Stomach (tissue), 9 donors: Measurements from ENCODE around the gene GLB1L2. TPM values are rescaled to one million over a fixed set of nuclear protein-coding genes. Genes with fewer than 3 reads are reported as not detected.
A peak's percentile ranks its signal among the peaks of the same experiment; 100 is the strongest.

ENCODE experiments used
- DNase-seq, 2 donors: peaks; one replicate each; pipeline versions ENCODE4 v3.0.0 to v3.0.0-alpha.2; 2013 to 2019
- H3K27ac ChIP-seq, 5 donors: fragments of 200-600 bp in 4 of 5; sonication (generic) in 4 of 5; one replicate each; pipeline ENCODE4 v1.5.1; 2013 to 2019; ENCODE audit warnings: mild to moderate bottlenecking in 1 of 5, moderate library complexity in 1 of 5
- H3K27me3 ChIP-seq, 3 donors: fragments of 200-600 bp; sonication (generic); one replicate each; pipeline ENCODE4 v1.5.1; 2017 to 2019; ENCODE audit warnings: mixed run types in 1 of 3
- H3K36me3 ChIP-seq, 4 donors: fragments of 200-600 bp; sonication (generic); 1 replicate in 3 of 4; 2 replicates in 1 of 4; pipeline ENCODE4 v1.5.1; 2016 to 2019
- H3K4me1 ChIP-seq, 4 donors: fragments of 200-600 bp; sonication (generic); one replicate each; pipeline ENCODE4 v1.5.1; 2016 to 2019
- H3K4me3 ChIP-seq, 4 donors: fragments of 200-600 bp; sonication (generic) in 3 of 4; one replicate each; pipeline ENCODE4 v1.5.1; 2016 to 2019; ENCODE audit warnings: mild to moderate bottlenecking in 1 of 4
- H3K9me3 ChIP-seq, 4 donors: fragments of 200-600 bp; sonication (generic); one replicate each; pipeline ENCODE4 v1.5.1; 2016 to 2019
- CTCF ChIP-seq, 7 experiments: fragments of 450-650 bp in 4 of 7; fragments of 200-600 bp in 3 of 7; sonication (generic) in 3 of 7; IDR thresholded peaks; one replicate each; pipeline ENCODE4 v1.5.1; 2016 to 2019; ENCODE audit warnings: antibody characterized with exemption in 7 of 7, control low read depth in 2 of 7, mild to moderate bottlenecking in 1 of 7
- EP300 ChIP-seq: sonication (generic); formaldehyde crosslinking; IDR thresholded peaks from one replicate; pipeline ENCODE4 v1.6.1; 2017; ENCODE audit warnings: antibody characterized with exemption
- POLR2A ChIP-seq, 4 donors: fragments of 450-650 bp; IDR thresholded peaks; one replicate each; pipeline ENCODE4 v1.6.1; 2016; ENCODE audit warnings: antibody characterized with exemption in 4 of 4, control low read depth in 2 of 4, mild to moderate bottlenecking in 1 of 4, moderate library complexity in 1 of 4
- POLR2AphosphoS5 ChIP-seq, 3 donors: sonication (generic); formaldehyde crosslinking; IDR thresholded peaks; one replicate each; pipeline ENCODE4 v1.6.1; 2016; ENCODE audit warnings: antibody characterized with exemption in 3 of 3
- WGBS, 5 donors: extraction: QIAGEN DNeasy Blood & Tissue Kit in 3 of 5; methylation state at CpG; one replicate each; pipeline versions ENCODE4 v1.1.5 to v1.1.7; 2013 to 2018; 5-methylcytosine and 5-hydroxymethylcytosine counted together
- intact Hi-C: fragments of 100-400 bp; cut with DNase I; formaldehyde crosslinking; loops from one replicate; pipeline ENCODE4 v1.15.1; 2023; ENCODE audit warnings: low total_unique reads
- polyA plus RNA-seq, 3 donors: library from polyadenylated mRNA; stranded (reverse); fragments of 200-250 nt; gene quantifications; one replicate each; pipeline ENCODE4 v1.2.3, GENCODE V29; 2013
- total RNA-seq, 5 donors: library from RNA; depleted of rRNA; stranded (reverse); fragments of >200 nt; gene quantifications; one replicate each; pipeline versions ENCODE4 v1.1.0 to v1.2.3, GENCODE V29; 2014 to 2016
- donor health status: healthy with polysubstance abuse.
- donor health status: Bipolar disorder and iron deficiency.
- donor health status: healthy.

The GLB1L2 gene
- total and polyA plus RNA-seq, 8 donors, result 2.1 to 19.2 (median 5.3) TPM

- TF ChIP-seq POLR2A (IDR thresholded peaks at IDR 0.05), result no peak
- no peak for TF ChIP-seq CTCF (IDR thresholded peaks at IDR 0.05)
- no peak for TF ChIP-seq EP300
- TF ChIP-seq POLR2AphosphoS5 (IDR thresholded peaks at IDR 0.05), result no peak
- Histone ChIP-seq H3K27me3 (peaks cover 0 to 67% (median 6%) of the 10 kb centered on the region in 3 donors), H3K36me3 (no peaks in the 10 kb centered on the region), H3K4me3 (no peak overlapping the region), H3K27ac (peak overlapping the region in 4 of 5 donors; percentile 7 to 80 (median 66)), H3K4me1 (peaks cover 5 to 23% (median 15%) of the 10 kb centered on the region in 4 donors), H3K9me3 (no peaks in the 10 kb centered on the region)
- 85 to 95% (median 87%) methylated on average over 12 of the region's 12 CpGs for WGBS, 5 donors
- intact Hi-C loops, result no loop called here
- DNase-seq, result no peak
These were observed 71.1 kb downstream of the GLB1L2 start for GRCh38 chr11:134402910-134403309.

GRCh38 chr11:134404575-134405341 lies 73.0 kb downstream of the GLB1L2 start:
- Histone ChIP-seq H3K27me3 (peaks cover 0 to 64% (median 6%) of the 10 kb centered on the region in 3 donors), H3K27ac (peak overlapping the region in 2 of 5 donors; percentile 4 to 32), H3K36me3 (no peaks in the 10 kb centered on the region), H3K4me3 (no peak overlapping the region), H3K9me3 (no peaks in the 10 kb centered on the region), H3K4me1 (peaks cover 0 to 16% (median 5%) of the 10 kb centered on the region in 4 donors)
- DNase-seq, result no peak
- no peak for TF ChIP-seq EP300
- no peak for TF ChIP-seq CTCF (IDR thresholded peaks at IDR 0.05)
- TF ChIP-seq POLR2AphosphoS5 (IDR thresholded peaks at IDR 0.05), result no peak
- TF ChIP-seq POLR2A (IDR thresholded peaks at IDR 0.05), result no peak
- intact Hi-C loops, result no loop called here
- 83 to 90% (median 88%) methylated on average over 17 to 30 of the region's 30 CpGs for WGBS, 5 donors

GRCh38 chr11:134405436-134405835 lies 73.6 kb downstream of the GLB1L2 start:
- 64 to 86% (median 76%) methylated on average over 2 to 8 of the region's 8 CpGs for WGBS, 5 donors
- H3K9me3 ChIP-seq, result no peaks in the 10 kb centered on the region
- peaks cover 0 to 22% (median 5%) of the 10 kb centered on the region in 4 donors for H3K4me1 ChIP-seq
- no peak for TF ChIP-seq EP300
- no peak for TF ChIP-seq POLR2AphosphoS5 (IDR thresholded peaks at IDR 0.05)
- no peak for TF ChIP-seq CTCF (IDR thresholded peaks at IDR 0.05)
- TF ChIP-seq POLR2A (IDR thresholded peaks at IDR 0.05), result no peak
- H3K36me3 ChIP-seq, result no peaks in the 10 kb centered on the region
- peaks cover 0 to 69% (median 9%) of the 10 kb centered on the region in 3 donors for H3K27me3 ChIP-seq
- intact Hi-C loops, result no loop called here
- no peak for DNase-seq
- peak overlapping the region in 2 of 5 donors; percentile 4 to 77 for H3K27ac ChIP-seq
- no peak overlapping the region for H3K4me3 ChIP-seq

- no peak for DNase-seq
- peaks cover 3 to 73% (median 13%) of the 10 kb centered on the region in 3 donors for H3K27me3 ChIP-seq
- H3K36me3 ChIP-seq, result no peaks in the 10 kb centered on the region
- H3K27ac ChIP-seq, result peak overlapping the region in 2 of 5 donors; percentile 4 to 77
- TF ChIP-seq POLR2AphosphoS5 (IDR thresholded peaks at IDR 0.05), result no peak
- TF ChIP-seq POLR2A (IDR thresholded peaks at IDR 0.05), result no peak
- no peak for TF ChIP-seq CTCF (IDR thresholded peaks at IDR 0.05)
- TF ChIP-seq EP300, result no peak
- intact Hi-C loops, result no loop called here
- 73 to 88% (median 76%) methylated on average over 6 to 9 of the region's 9 CpGs for WGBS, 5 donors
- peaks cover 0 to 22% (median 7%) of the 10 kb centered on the region in 4 donors for H3K4me1 ChIP-seq
- H3K4me3 ChIP-seq, result no peak overlapping the region
- H3K9me3 ChIP-seq, result no peaks in the 10 kb centered on the region
These were observed 74.1 kb downstream of the GLB1L2 start for GRCh38 chr11:134405841-134406240.
